GM23338 (cell line): ENCODE data around the gene NT5DC4.

Experiments used
- CREB1 ChIP-seq: fragments of 250-450 bp; sonication (Bioruptor Pico); IDR thresholded peaks from 2 replicates; pipeline ENCODE4 v1.5.0; 2020; ENCODE audit warnings: low read depth, mild to moderate bottlenecking, moderate library complexity
- CTCF ChIP-seq, 2 experiments: fragments of 200-600 bp in 1 of 2; sonication (generic) in 1 of 2; conservative IDR thresholded peaks; 2 replicates each; pipeline versions ENCODE4 v1.5.1 to v1.6.1; 2016 to 2017; ENCODE audit warnings: antibody characterized with exemption in 2 of 2, low read depth in 2 of 2, mild to moderate bottlenecking in 2 of 2, moderate library complexity in 1 of 2

- TF ChIP-seq CTCF (conservative IDR thresholded peaks at IDR 0.05; ENCODE audit: low read depth in 2 of 2) (no peak), CREB1 (CRISPR knock-in tag) (no peak)
Observed at GRCh38 chr2:112691881-112692281, 28.9 kb upstream of the NT5DC4 start.
